T-cell (primary cell): ENCODE measurements around the gene ITPK1. TPM values are rescaled to one million over a fixed set of nuclear protein-coding genes. Genes with fewer than 3 reads are reported as not detected.

Experiments
- ATAC-seq, 4 experiments: fragments of 200-7000 bp in 3 of 4; fragments of 150-1000 bp in 1 of 4; cut with Tn5 transposase; replicated peaks in 1 of 4; 1 replicate in 3 of 4; 2 replicates in 1 of 4; pipeline ENCODE4 v1.10.0; 2021; ENCODE audit warnings: moderate library complexity in 3 of 4, mild to moderate bottlenecking in 2 of 4, moderate number of reproducible peaks in 1 of 4
- CTCF ChIA-PET, 2 donors: fragments of 300-600 bp; sonication (Branson Sonifier 250); formaldehyde crosslinking; loops; one replicate each; lab custom pipeline; 2022; ENCODE audit warnings: antibody characterized with exemption in 2 of 2; lab: Charles Lee
- POLR2A ChIA-PET, 2 donors: fragments of 300-600 bp; sonication (Branson Sonifier 250); formaldehyde crosslinking; loops; one replicate each; lab custom pipeline; 2022; ENCODE audit warnings: antibody characterized with exemption in 2 of 2; lab: Charles Lee
- DNase-seq, 35 experiments: peaks; one replicate each; pipeline versions ENCODE4 v3.0.0 to v3.0.0-alpha.2; 2013 to 2023
- H3K27ac ChIP-seq: one replicate; pipeline ENCODE4 v1.5.1; 2013; ENCODE audit warnings: low read length
- H3K27me3 ChIP-seq, 2 experiments: replicated peaks in 1 of 2; 1 replicate in 1 of 2; 2 replicates in 1 of 2; pipeline versions ENCODE4 v1.6.1 to v1.7.0; 2013; ENCODE audit warnings: low read length in 1 of 2, mixed read lengths in 1 of 2; ENCODE audit not compliant: control insufficient read depth in 2 of 2, insufficient read depth in 2 of 2; ENCODE audit errors: extremely low read depth in 1 of 2
- H3K36me3 ChIP-seq, 2 donors: 1 replicate in 1 of 2; 2 replicates in 1 of 2; pipeline versions ENCODE4 v1.6.1 to v1.7.0; 2013; ENCODE audit warnings: low read length in 1 of 2; ENCODE audit not compliant: control insufficient read depth in 2 of 2, insufficient read depth in 1 of 2; ENCODE audit errors: extremely low read depth in 1 of 2
- H3K4me1 ChIP-seq, 2 experiments: 1 replicate in 1 of 2; 2 replicates in 1 of 2; pipeline versions ENCODE4 v1.6.1 to v1.7.0; 2013; ENCODE audit warnings: low read length in 2 of 2, mixed read lengths in 1 of 2; ENCODE audit not compliant: insufficient read depth in 2 of 2, control insufficient read depth in 1 of 2; ENCODE audit errors: extremely low read depth in 1 of 2
- H3K4me3 ChIP-seq, 2 donors: 1 replicate in 1 of 2; 2 replicates in 1 of 2; pipeline versions ENCODE4 v1.5.1 to v1.7.0; 2013; ENCODE audit warnings: mild to moderate bottlenecking in 2 of 2, low read length in 1 of 2, moderate library complexity in 1 of 2; ENCODE audit not compliant: control insufficient read depth in 1 of 2; ENCODE audit errors: extremely low read depth in 1 of 2
- H3K9me3 ChIP-seq: 2 replicates; pipeline ENCODE4 v1.7.0; 2013
- H3K27ac Mint-ChIP-seq, 2 donors: one replicate each; pipeline ENCODE4 v1.8.0; 2020 to 2021; ENCODE audit warnings: mild to moderate bottlenecking in 2 of 2, mixed read lengths in 2 of 2
- H3K27me3 Mint-ChIP-seq, 2 donors: one replicate each; pipeline ENCODE4 v1.8.0; 2021 to 2022; ENCODE audit warnings: mixed read lengths in 2 of 2
- H3K36me3 Mint-ChIP-seq: one replicate; pipeline ENCODE4 v1.8.0; 2021; ENCODE audit warnings: mixed read lengths
- H3K4me1 Mint-ChIP-seq, 3 donors: one replicate each; pipeline ENCODE4 v1.8.0; 2020 to 2022; ENCODE audit warnings: mixed read lengths in 3 of 3, mild to moderate bottlenecking in 1 of 3
- H3K4me3 Mint-ChIP-seq, 3 donors: one replicate each; pipeline ENCODE4 v1.8.0; 2020 to 2022; ENCODE audit warnings: mild to moderate bottlenecking in 3 of 3, mixed read lengths in 3 of 3, moderate library complexity in 3 of 3
- H3K9me3 Mint-ChIP-seq, 3 donors: one replicate each; pipeline ENCODE4 v1.8.0; 2020 to 2022; ENCODE audit warnings: mixed read lengths in 3 of 3
- WGBS: methylation state at CpG from one replicate; pipeline ENCODE4 v1.1.5; 2013; ENCODE audit warnings: missing lambda C conversion rate; ENCODE audit not compliant: insufficient coverage; 5-methylcytosine and 5-hydroxymethylcytosine counted together
- total RNA-seq, 35 experiments: library from RNA in 6 of 35; stranded (reverse) in 6 of 35; fragments of 120-200 nt in 1 of 35; gene quantifications; one replicate each; pipeline versions ENCODE4 v1.2.1 to v1.2.4 and lab custom pipeline; 2013 to 2026

ITPK1 gene
- total RNA-seq, 5 donors from 2014 or later (not counting 1 experiment from before 2014, with no cell fraction given): 28.0 to 43.0 (median 39.5) TPM

DNA sequence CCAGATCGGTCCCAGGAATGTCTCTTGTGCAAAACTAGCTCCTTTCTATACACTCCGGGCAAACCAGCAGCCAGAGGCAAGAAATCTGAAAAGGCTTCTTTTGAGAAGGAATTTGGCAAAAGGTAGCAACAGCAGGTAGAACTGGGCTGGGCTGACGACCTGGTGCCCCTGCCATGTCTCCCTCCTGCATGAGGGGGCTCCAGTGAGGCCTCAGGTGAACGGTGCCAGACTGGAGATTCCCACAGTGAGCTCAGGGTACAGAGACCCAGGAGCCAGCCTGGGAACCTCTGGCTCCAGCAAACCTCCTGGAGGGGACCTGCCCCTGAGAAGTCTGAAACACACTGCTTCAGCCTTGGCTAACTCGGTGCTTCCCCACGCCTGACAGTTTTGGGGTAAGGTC is 10.8 kb downstream of the ITPK1 start:
- CTCF ChIA-PET: interaction anchor here (0.6 to 1.2 kb wide), 5 partner anchors 8 to 1236 kb away, joined by 4 to 7 read pairs (median 4); no protein-coding TSS in a partner anchor
- Mint-ChIP-seq H3K4me1 (peaks cover 31 to 37% (median 37%) of the 10 kb centered on the region in 3 donors), H3K9me3 (no peaks in the 10 kb centered on the region), H3K36me3 (no peaks in the 10 kb centered on the region), H3K4me3 (peak overlapping the region in 1 of 3 donors; percentile 82), H3K27me3 (no peaks in the 10 kb centered on the region), H3K27ac (peak overlapping the region; percentile 96 to 97)
- Histone ChIP-seq H3K9me3 (no peaks in the 10 kb centered on the region), H3K4me3 (no peak overlapping the region), H3K27me3 (no peaks in the 10 kb centered on the region), H3K27ac (peak overlapping the region; percentile 9), H3K4me1 (peaks cover 8 to 52% of the 10 kb centered on the region in 2 experiments), H3K36me3 (peaks cover 2 to 4% of the 10 kb centered on the region in 2 donors)
- ATAC-seq (no peak), DNase-seq (no peak)
- POLR2A ChIA-PET: no interaction called here
- WGBS: 80% methylated on average over 3 of the region's 6 CpGs

DNA sequence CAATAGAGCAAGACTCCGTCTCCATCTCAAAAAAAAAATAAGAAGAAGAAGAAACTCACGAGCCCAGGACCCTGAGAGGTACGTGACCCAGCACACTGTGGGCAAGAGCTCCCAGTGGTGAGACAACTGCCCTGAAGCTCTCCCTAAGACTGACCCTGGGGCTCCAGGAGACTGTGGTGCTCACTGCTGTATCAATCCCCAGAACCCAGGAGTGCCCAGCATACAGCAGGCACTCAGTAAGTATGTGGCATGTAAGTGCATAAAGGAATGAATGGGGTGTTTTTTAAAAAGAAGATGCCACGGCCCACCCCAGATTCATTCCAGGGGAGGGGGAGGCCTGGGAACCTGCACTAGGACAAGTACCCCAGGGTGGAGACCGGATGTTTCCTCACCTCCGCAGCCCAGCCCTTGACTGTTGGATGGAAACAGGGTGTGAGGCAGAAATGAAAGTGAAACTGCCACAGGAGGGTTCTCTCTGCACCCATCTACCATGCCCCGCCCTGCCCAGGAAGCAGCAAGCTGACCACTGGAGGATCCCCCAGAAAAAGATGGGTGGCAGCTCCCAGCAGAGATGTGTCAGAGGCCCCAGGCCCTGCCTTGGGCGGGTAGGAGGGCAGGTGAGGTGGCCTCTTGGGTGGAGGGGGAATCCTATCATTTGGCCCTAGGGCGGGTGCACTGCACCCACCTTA is 12.2 kb downstream of the ITPK1 start:
- Histone ChIP-seq H3K36me3 (peaks cover 0 to 2% of the 10 kb centered on the region in 2 donors), H3K4me1 (peaks cover 8 to 47% of the 10 kb centered on the region in 2 experiments), H3K9me3 (no peaks in the 10 kb centered on the region), H3K27me3 (no peaks in the 10 kb centered on the region), H3K4me3 (peak overlapping the region; percentile 41 to 48), H3K27ac (peak overlapping the region; percentile 75)
- ChIA-PET POLR2A (interaction anchor here in 1 of 2 donors (0.7 kb wide), 1 partner anchor 1114 kb away, joined by 5 read pairs; no protein-coding TSS in a partner anchor), CTCF (interaction anchor here in 1 of 2 donors (0.6 to 1.1 kb wide), 4 partner anchors 8 to 70 kb away, joined by 3 to 6 read pairs (median 4); no protein-coding TSS in a partner anchor)
- WGBS: 52% methylated on average over 3 of the region's 9 CpGs
- H3K4me3 Mint-ChIP-seq: peak overlapping the region; percentile 74 to 82 (median 80)
- peak; percentile 28 to 80 (median 52) for DNase-seq
- peaks cover 31 to 40% (median 35%) of the 10 kb centered on the region in 3 donors for H3K4me1 Mint-ChIP-seq
- peak; percentile 94 to 97 (median 96) for ATAC-seq
- H3K27ac Mint-ChIP-seq: peak overlapping the region; percentile 96 to 97
- no peaks in the 10 kb centered on the region for H3K27me3 Mint-ChIP-seq
- no peaks in the 10 kb centered on the region for H3K9me3 Mint-ChIP-seq
- H3K36me3 Mint-ChIP-seq: no peaks in the 10 kb centered on the region

DNA sequence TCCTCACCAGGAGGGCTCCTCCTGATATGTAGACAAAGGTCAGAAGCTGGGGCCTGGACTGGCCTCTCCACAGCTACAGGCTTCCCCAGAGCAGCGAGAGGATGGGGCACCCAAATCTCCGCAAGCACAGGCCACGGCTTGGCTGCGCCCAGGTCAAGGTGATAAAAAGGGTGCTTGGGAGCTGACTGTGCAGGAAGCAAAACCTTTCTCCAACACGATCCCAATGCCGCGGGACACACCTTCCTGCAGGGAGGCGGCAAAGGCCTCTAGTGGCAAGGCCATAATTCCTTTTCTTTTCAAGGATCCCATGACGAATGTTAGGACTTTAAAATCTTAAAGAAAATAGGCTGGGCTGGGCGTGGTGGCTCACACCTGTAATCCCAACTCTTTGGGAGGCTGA is 13.6 kb downstream of the ITPK1 start:
- H3K27ac Mint-ChIP-seq: peak overlapping the region; percentile 52 to 66
- no peak for ATAC-seq
- CTCF ChIA-PET: interaction anchor here in 1 of 2 donors (0.7 kb wide), 1 partner anchor 50 kb away, joined by 3 read pairs; no protein-coding TSS in a partner anchor

DNA sequence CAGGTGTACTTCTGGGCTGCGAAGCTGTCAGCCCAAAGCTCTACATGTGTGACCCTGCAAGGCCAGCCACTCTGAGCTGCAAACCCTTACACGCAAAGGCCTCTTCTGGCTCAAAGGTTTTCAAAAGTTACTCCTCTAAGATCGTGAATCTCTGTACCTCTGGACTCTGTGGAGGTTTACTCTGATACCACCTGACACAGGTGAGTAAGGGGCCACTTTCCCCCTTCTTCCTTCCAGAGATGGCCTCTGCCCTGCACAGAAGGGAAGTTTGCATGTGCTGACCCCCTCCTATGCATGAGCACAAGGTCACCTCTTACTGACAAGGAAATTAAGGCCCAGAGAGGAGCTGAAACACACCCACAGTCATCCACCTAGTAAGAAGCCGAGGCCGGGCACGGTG is 14.5 kb downstream of the ITPK1 start:
- H3K9me3 Mint-ChIP-seq: no peaks in the 10 kb centered on the region
- no peaks in the 10 kb centered on the region for H3K27me3 Mint-ChIP-seq
- H3K27me3 ChIP-seq: no peaks in the 10 kb centered on the region
- DNase-seq (no peak), ATAC-seq (no peak)
- H3K4me1 Mint-ChIP-seq: peaks cover 31 to 38% (median 33%) of the 10 kb centered on the region in 3 donors
- H3K4me1 ChIP-seq: peaks cover 8 to 45% of the 10 kb centered on the region in 2 experiments
- 99% methylated on average over 5 of the region's 6 CpGs for WGBS
- H3K27ac Mint-ChIP-seq: no peak overlapping the region
- H3K36me3 Mint-ChIP-seq: no peaks in the 10 kb centered on the region
- no peak overlapping the region for H3K4me3 Mint-ChIP-seq
- ChIA-PET CTCF (no interaction called here), POLR2A (no interaction called here)
- H3K4me3 ChIP-seq: no peak overlapping the region
- H3K9me3 ChIP-seq: no peaks in the 10 kb centered on the region
- H3K27ac ChIP-seq: no peak overlapping the region
- H3K36me3 ChIP-seq: peaks cover 0 to 2% of the 10 kb centered on the region in 2 donors

More for the DNA sequence above, 13.6 kb downstream of the ITPK1 start:
- H3K27ac ChIP-seq: no peak overlapping the region
- POLR2A ChIA-PET: interaction anchor here in 1 of 2 donors (0.6 kb wide), 1 partner anchor 11 kb away, joined by 3 read pairs; no protein-coding TSS in a partner anchor
- H3K4me3 ChIP-seq: no peak overlapping the region
- H3K4me3 Mint-ChIP-seq: peak overlapping the region in 1 of 3 donors; percentile 82
- H3K4me1 ChIP-seq: peaks cover 8 to 47% of the 10 kb centered on the region in 2 experiments
- H3K4me1 Mint-ChIP-seq: peaks cover 31 to 37% (median 34%) of the 10 kb centered on the region in 3 donors
- no CpG with 5 or more reads among the region's 10 CpGs for WGBS
- H3K9me3 ChIP-seq: no peaks in the 10 kb centered on the region
- no peaks in the 10 kb centered on the region for H3K9me3 Mint-ChIP-seq
- H3K36me3 ChIP-seq: peaks cover 0 to 2% of the 10 kb centered on the region in 2 donors
- H3K27me3 ChIP-seq: no peaks in the 10 kb centered on the region
- H3K27me3 Mint-ChIP-seq: no peaks in the 10 kb centered on the region
- H3K36me3 Mint-ChIP-seq: no peaks in the 10 kb centered on the region
- DNase-seq: no peak

DNA sequence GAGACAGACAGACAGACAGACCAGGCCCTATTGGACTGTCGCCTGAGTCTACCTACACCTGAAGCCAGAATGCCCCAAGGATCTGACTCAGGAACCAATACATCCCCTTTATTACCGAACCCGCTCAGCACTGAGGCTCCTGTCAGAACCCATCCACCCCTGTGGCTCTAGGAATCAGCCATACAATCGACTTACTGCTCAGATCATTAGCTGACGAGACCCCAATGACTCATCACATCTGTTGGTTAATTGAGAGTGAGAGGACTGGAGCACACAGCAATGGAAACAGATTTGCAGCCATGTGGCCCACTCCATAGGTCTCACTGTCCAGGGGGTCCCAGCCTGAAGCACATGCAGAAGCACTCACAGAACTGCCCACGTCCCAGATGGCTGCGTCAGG is 15.2 kb downstream of the ITPK1 start:
- H3K36me3 Mint-ChIP-seq: no peaks in the 10 kb centered on the region
- H3K4me1 Mint-ChIP-seq: peaks cover 37 to 40% (median 39%) of the 10 kb centered on the region in 3 donors
- peaks cover 8 to 44% of the 10 kb centered on the region in 2 experiments for H3K4me1 ChIP-seq
- peak overlapping the region in 1 of 2 donors; percentile 6 for H3K27ac Mint-ChIP-seq
- peaks cover 0 to 2% of the 10 kb centered on the region in 2 donors for H3K36me3 ChIP-seq
- no peak overlapping the region for H3K4me3 Mint-ChIP-seq
- no peak overlapping the region for H3K4me3 ChIP-seq
- ChIA-PET CTCF (no interaction called here), POLR2A (no interaction called here)
- no peak for ATAC-seq
- no peaks in the 10 kb centered on the region for H3K27me3 ChIP-seq
- no peak for DNase-seq
- H3K27ac ChIP-seq: no peak overlapping the region
- WGBS: 100% methylated on average over 2 of the region's 7 CpGs
- no peaks in the 10 kb centered on the region for H3K9me3 Mint-ChIP-seq
- no peaks in the 10 kb centered on the region for H3K9me3 ChIP-seq
- no peaks in the 10 kb centered on the region for H3K27me3 Mint-ChIP-seq

DNA sequence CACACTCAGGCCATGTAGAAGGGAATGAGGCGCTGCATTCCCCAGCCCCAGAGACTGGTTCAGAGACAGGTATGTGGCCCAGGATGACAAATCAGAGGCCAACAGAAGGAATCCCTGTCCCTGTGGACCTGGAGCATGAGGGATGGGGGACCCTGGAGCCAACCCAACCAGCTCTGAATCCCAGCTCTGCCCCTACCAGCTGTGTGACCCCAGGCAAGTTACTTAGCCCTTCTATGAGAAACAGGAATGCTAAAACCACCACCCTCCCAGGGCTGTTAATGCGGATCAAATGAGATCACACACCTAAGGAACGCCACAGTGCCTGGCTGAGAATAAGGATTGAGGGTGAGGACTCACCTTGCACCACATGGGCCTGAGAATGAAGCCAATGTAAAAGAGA is 15.6 kb downstream of the ITPK1 start:
- Mint-ChIP-seq H3K36me3 (no peaks in the 10 kb centered on the region), H3K4me3 (no peak overlapping the region), H3K4me1 (peaks cover 37 to 41% (median 40%) of the 10 kb centered on the region in 3 donors), H3K27ac (peak overlapping the region in 1 of 2 donors; percentile 8), H3K27me3 (no peaks in the 10 kb centered on the region), H3K9me3 (no peaks in the 10 kb centered on the region)
- no peak overlapping the region for H3K4me3 ChIP-seq
- CTCF ChIA-PET: no interaction called here
- DNase-seq (no peak), ATAC-seq (no peak)
- peaks cover 0 to 2% of the 10 kb centered on the region in 2 donors for H3K36me3 ChIP-seq
- peaks cover 8 to 40% of the 10 kb centered on the region in 2 experiments for H3K4me1 ChIP-seq
- H3K9me3 ChIP-seq: no peaks in the 10 kb centered on the region
- H3K27ac ChIP-seq: no peak overlapping the region
- POLR2A ChIA-PET: no interaction called here
- no peaks in the 10 kb centered on the region for H3K27me3 ChIP-seq
- 100% methylated on average over 2 of the region's 3 CpGs for WGBS
